ENCODE results near the gene LARGE1. TPM values are rescaled to one million over a fixed set of nuclear protein-coding genes. Genes with fewer than 3 reads are reported as not detected.
A peak's percentile ranks its signal among the peaks of the same experiment; 100 is the strongest.

Gene LARGE1
- total and polyA plus RNA-seq, 8 donors: 4.1 to 29.3 (median 13.7) TPM

- no peak for TF ChIP-seq CTCF (IDR thresholded peaks at IDR 0.05)
- Histone ChIP-seq H3K9me3 (no peaks in the 10 kb centered on the region), H3K4me3 (no peak overlapping the region), H3K4me1 (peaks cover 0 to 4% (median 0%) of the 10 kb centered on the region in 3 donors), H3K27me3 (no peaks in the 10 kb centered on the region), H3K27ac (no peak overlapping the region), H3K36me3 (no peaks in the 10 kb centered on the region)
- ATAC-seq: no peak
- no peak for FAIRE-seq
- intact Hi-C loops (cut with DNase I): loop anchor here in 1 of 3 donors (10.0 kb wide), 1 partner anchor 802 kb away; no protein-coding TSS in a partner anchor
- 73 to 78% methylated on average over 9 of the region's 9 CpGs for WGBS, 2 donors
- no peak for DNase-seq
These were observed 617.2 kb downstream of the LARGE1 start for GRCh38 chr22:33303099-33303498.

- no peak for FAIRE-seq
- intact Hi-C loops (cut with DNase I): loop anchor here in 1 of 3 donors (10.0 kb wide), 1 partner anchor 802 kb away; no protein-coding TSS in a partner anchor
- peak in 1 of 4 donors; percentile 25 for ATAC-seq
- Histone ChIP-seq H3K4me1 (peaks cover 0 to 4% (median 0%) of the 10 kb centered on the region in 3 donors), H3K4me3 (no peak overlapping the region), H3K36me3 (no peaks in the 10 kb centered on the region), H3K9me3 (no peaks in the 10 kb centered on the region), H3K27ac (no peak overlapping the region), H3K27me3 (no peaks in the 10 kb centered on the region)
- 64 to 68% methylated on average over 11 of the region's 11 CpGs for WGBS, 2 donors
- no peak for TF ChIP-seq CTCF (IDR thresholded peaks at IDR 0.05)
- DNase-seq: no peak
These were observed 617.7 kb downstream of the LARGE1 start for GRCh38 chr22:33302549-33302948.

- Histone ChIP-seq H3K4me3 (no peak overlapping the region), H3K36me3 (no peaks in the 10 kb centered on the region), H3K4me1 (peaks cover 0 to 4% (median 0%) of the 10 kb centered on the region in 3 donors), H3K9me3 (no peaks in the 10 kb centered on the region), H3K27ac (no peak overlapping the region), H3K27me3 (no peaks in the 10 kb centered on the region)
- TF ChIP-seq CTCF (IDR thresholded peaks at IDR 0.05): peak; percentile 78 to 94 (median 88)
- intact Hi-C loops (cut with DNase I): loop anchor here in 1 of 3 donors (10.0 kb wide), 1 partner anchor 803 kb away; no protein-coding TSS in a partner anchor
- 16 to 19% methylated on average over 10 of the region's 10 CpGs for WGBS, 2 donors
- ATAC-seq (peak; percentile 92 to 98 (median 97)), FAIRE-seq (no peak), DNase-seq (peak; percentile 56 to 92 (median 80))
These were observed 618.2 kb downstream of the LARGE1 start for GRCh38 chr22:33302049-33302545.

GRCh38 chr22:33300165-33300564 lies 620.1 kb downstream of the LARGE1 start:
- no peak for DNase-seq
- no peak overlapping the region for H3K4me3 ChIP-seq
- no peak for FAIRE-seq
- ATAC-seq: peak in 1 of 4 donors; percentile 7
- peaks cover 0 to 4% (median 0%) of the 10 kb centered on the region in 3 donors for H3K4me1 ChIP-seq
- WGBS, 2 donors: 67 to 74% methylated on average over 1 of the region's 1 CpG
- intact Hi-C loops (cut with DNase I): loop anchor here in 1 of 3 donors (10.0 kb wide), 1 partner anchor 805 kb away; no protein-coding TSS in a partner anchor
- no peaks in the 10 kb centered on the region for H3K36me3 ChIP-seq
- no peak overlapping the region for H3K27ac ChIP-seq
- no peaks in the 10 kb centered on the region for H3K27me3 ChIP-seq
- TF ChIP-seq CTCF (IDR thresholded peaks at IDR 0.05): no peak
- no peaks in the 10 kb centered on the region for H3K9me3 ChIP-seq
